GM23248 (cell line): ENCODE data around the gene OR7C2.

Experiments
- EZH2 ChIP-seq: fragments of 200-600 bp; sonication (generic); IDR thresholded peaks from 2 replicates; pipeline ENCODE4 v1.6.1; 2018; ENCODE audit warnings: antibody characterized with exemption, mild to moderate bottlenecking; ENCODE audit not compliant: insufficient read depth, poor library complexity, severe bottlenecking
- EZH2phosphoT487 ChIP-seq: fragments of 200-600 bp; sonication (generic); IDR thresholded peaks from 2 replicates; pipeline ENCODE4 v1.6.1; 2018; ENCODE audit warnings: antibody characterized with exemption, moderate library complexity, mild to moderate bottlenecking, low read depth; ENCODE audit not compliant: insufficient read depth

GRCh38 chr19:14985133-14985532 is 43.8 kb downstream of the OR7C2 start:
- TF ChIP-seq EZH2 (no peak), EZH2phosphoT487 (no peak)
